D721Med (cell line): ENCODE data around the gene C4BPB.

ENCODE experiments used
- DNase-seq: peaks from one replicate; pipeline ENCODE4 v3.0.0; 2011; ENCODE audit warnings: low spot score; ENCODE audit not compliant: insufficient read length
- FAIRE-seq: peaks from 2 replicates; lab custom pipeline; 2011; peaks lifted over from hg19 to GRCh38; lab: Jason Lieb, UNC
- CTCF ChIP-seq: IDR thresholded peaks from 2 replicates; pipeline ENCODE4 v1.5.1; 2012; ENCODE audit warnings: mild to moderate bottlenecking, control low read depth; ENCODE audit not compliant: insufficient read depth; ENCODE audit errors: missing control alignments

C4BPB gene

GRCh38 chr1:207115269-207115668 is 26.6 kb downstream of the C4BPB start:
- no peak for TF ChIP-seq CTCF
- FAIRE-seq (no peak), DNase-seq (no peak)

- no peak for FAIRE-seq
- DNase-seq, result no peak
- no peak for TF ChIP-seq CTCF
Measured at GRCh38 chr1:207124389-207124788, 35.7 kb downstream of the C4BPB start.

- FAIRE-seq (no peak), DNase-seq (no peak)
- no peak for TF ChIP-seq CTCF
Measured at GRCh38 chr1:207128336-207128921, 39.8 kb downstream of the C4BPB start.

- FAIRE-seq, result no peak
- no peak for DNase-seq
- no peak for TF ChIP-seq CTCF
Measured at GRCh38 chr1:207129053-207129452, 40.4 kb downstream of the C4BPB start.

- no peak for TF ChIP-seq CTCF
- DNase-seq (no peak), FAIRE-seq (no peak)
Measured at GRCh38 chr1:207130252-207131036, 41.8 kb downstream of the C4BPB start.

- no peak for FAIRE-seq
- DNase-seq, result no peak
- no peak for TF ChIP-seq CTCF
Measured at GRCh38 chr1:207131163-207131562, 42.5 kb downstream of the C4BPB start.

- no peak for TF ChIP-seq CTCF
- DNase-seq (no peak), FAIRE-seq (no peak)
Measured at GRCh38 chr1:207134581-207134980, 45.9 kb downstream of the C4BPB start.
